BLaER1 treated with 17β-estradiol and CSF1 and Interleukin-3, amounts not matched to agents 10 nM and 100 nM (cell line): Measurements from ENCODE around the gene GPBP1.

Experiments
- H3K27ac ChIP-seq, 11 experiments: shearing (Covaris generic); formaldehyde crosslinking; 2 replicates each; pipeline ENCODE4 v1.8.1; 2022
- H3K27me3 ChIP-seq, 11 experiments: shearing (Covaris generic); formaldehyde crosslinking; 2 replicates each; pipeline ENCODE4 v1.8.1; 2022
- H3K36me3 ChIP-seq, 11 experiments: shearing (Covaris generic); formaldehyde crosslinking; 2 replicates each; pipeline ENCODE4 v1.8.1; 2022
- H3K4me1 ChIP-seq, 10 experiments: shearing (Covaris generic); formaldehyde crosslinking; 2 replicates each; pipeline ENCODE4 v1.8.1; 2022
- H3K4me2 ChIP-seq, 11 experiments: shearing (Covaris generic); formaldehyde crosslinking; 2 replicates each; pipeline ENCODE4 v1.8.1; 2022
- H3K4me3 ChIP-seq, 10 experiments: shearing (Covaris generic); formaldehyde crosslinking; 2 replicates each; pipeline ENCODE4 v1.8.1; 2022
- H3K9ac ChIP-seq, 11 experiments: shearing (Covaris generic); formaldehyde crosslinking; 2 replicates each; pipeline ENCODE4 v1.8.1; 2022
- H3K9me3 ChIP-seq, 11 experiments: shearing (Covaris generic); formaldehyde crosslinking; replicated peaks in 1 of 11; 2 replicates each; pipeline ENCODE4 v1.8.1; 2022
- H4K20me1 ChIP-seq, 11 experiments: shearing (Covaris generic); formaldehyde crosslinking; 2 replicates each; pipeline ENCODE4 v1.8.1; 2022
- Cebpa-rat ChIP-seq, 11 experiments: shearing (Covaris generic); IDR thresholded peaks; 2 replicates each; pipeline ENCODE4 v1.8.1; 2022

The GPBP1 gene

DNA sequence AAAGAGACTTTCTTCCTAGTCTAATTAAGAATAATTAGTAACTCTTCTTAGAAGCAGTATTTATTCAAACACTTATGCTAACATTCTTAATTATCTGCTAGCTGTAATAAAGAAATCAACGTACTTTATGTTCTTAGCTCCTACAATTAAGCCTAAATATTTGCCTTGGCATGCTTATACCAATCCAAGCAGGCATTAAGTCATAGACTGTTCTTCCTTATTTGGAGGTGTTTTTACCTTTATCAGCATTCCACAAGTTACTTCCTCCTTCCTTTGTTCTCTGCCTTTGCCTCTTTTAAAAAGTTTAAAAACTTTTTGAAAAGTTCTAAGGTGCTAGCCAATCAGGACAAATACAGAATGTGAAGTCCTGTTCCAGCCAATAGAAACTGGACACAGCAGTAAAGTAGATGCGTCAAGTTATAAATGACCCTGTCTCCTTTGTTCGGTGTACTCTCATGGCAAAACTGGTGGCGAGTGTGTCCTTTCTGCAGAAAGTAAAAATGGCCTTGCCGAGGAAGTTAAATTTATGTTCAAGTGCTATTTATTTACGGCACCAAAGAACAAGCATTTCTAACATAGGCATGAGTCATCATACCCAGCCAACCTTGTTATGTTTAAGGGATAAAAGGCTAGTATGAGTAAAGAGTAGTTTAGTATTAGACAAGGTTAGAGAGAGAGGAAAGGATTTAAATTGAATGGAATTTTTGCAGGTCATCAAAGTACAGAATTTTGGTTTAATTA lies 58.6 kb downstream of the GPBP1 start:
- peaks cover 22 to 36% (median 29%) of the 10 kb centered on the region in 11 experiments for H3K9me3 ChIP-seq
- peaks cover 0 to 7% (median 0%) of the 10 kb centered on the region in 10 experiments; a peak in 3 of 20 replicates for H3K4me1 ChIP-seq
- no peak overlapping the region for H3K4me2 ChIP-seq
- H4K20me1 ChIP-seq = peaks cover 13 to 61% (median 47%) of the 10 kb centered on the region in 11 experiments; a peak in 20 of 22 replicates
- TF ChIP-seq Cebpa-rat (IDR thresholded peaks at IDR 0.05) = no peak
- H3K4me3 ChIP-seq = 0 out of 20 replicates have a peak overlapping the region, but pooled peaks of 1 of the 10 experiments have one; percentile 6
- H3K36me3 ChIP-seq = peaks cover 85 to 100% (median 97%) of the 10 kb centered on the region in 11 experiments
- H3K9ac ChIP-seq = no peak overlapping the region
- H3K27me3 ChIP-seq = no peaks in the 10 kb centered on the region
- H3K27ac ChIP-seq = no peak overlapping the region

GRCh38 chr5:57243286-57244137 lies 69.7 kb downstream of the GPBP1 start:
- peaks cover 0 to 36% (median 0%) of the 10 kb centered on the region in 11 experiments; a peak in 6 of 22 replicates for H4K20me1 ChIP-seq
- H3K4me2 ChIP-seq = no peak overlapping the region
- H3K9me3 ChIP-seq = peaks cover 0 to 5% (median 0%) of the 10 kb centered on the region in 11 experiments; a peak in 1 of 22 replicates
- peaks cover 71 to 99% (median 89%) of the 10 kb centered on the region in 11 experiments for H3K36me3 ChIP-seq
- no peak overlapping the region for H3K4me3 ChIP-seq
- H3K27me3 ChIP-seq = no peaks in the 10 kb centered on the region
- no peak for TF ChIP-seq Cebpa-rat (IDR thresholded peaks at IDR 0.05)
- H3K9ac ChIP-seq = no peak overlapping the region
- peak overlapping the region in 4 of 11 experiments; percentile 15 to 35 (median 32); a peak in 5 of 22 replicates for H3K27ac ChIP-seq
- peaks cover 0 to 14% (median 2%) of the 10 kb centered on the region in 10 experiments; a peak in 3 of 20 replicates for H3K4me1 ChIP-seq

DNA sequence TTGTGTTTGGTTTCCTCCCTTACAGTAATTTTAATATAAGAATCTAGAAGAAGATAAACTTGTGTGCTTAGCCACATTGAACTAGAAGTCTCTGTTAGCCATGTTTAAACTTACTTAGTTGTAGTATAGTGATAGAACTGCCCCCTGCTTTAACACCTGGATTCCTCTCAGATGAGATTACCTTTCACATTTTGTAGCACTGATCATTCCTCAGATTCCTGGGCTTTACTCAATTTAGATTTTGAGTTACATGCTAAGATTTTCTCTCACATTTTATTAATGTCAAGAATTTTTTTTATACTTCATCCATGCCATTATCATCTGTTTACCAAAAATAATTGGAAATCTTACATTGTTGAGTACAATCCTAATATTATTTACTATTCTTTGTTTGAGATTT lies 70.5 kb downstream of the GPBP1 start:
- Histone ChIP-seq H3K9me3 (peaks cover 0 to 5% (median 0%) of the 10 kb centered on the region in 11 experiments; a peak in 1 of 22 replicates), H3K9ac (no peak overlapping the region), H3K27me3 (no peaks in the 10 kb centered on the region), H4K20me1 (peaks cover 0 to 33% (median 0%) of the 10 kb centered on the region in 11 experiments; a peak in 6 of 22 replicates), H3K4me1 (peaks cover 0 to 14% (median 2%) of the 10 kb centered on the region in 10 experiments; a peak in 3 of 20 replicates), H3K4me2 (no peak overlapping the region), H3K36me3 (peaks cover 72 to 99% (median 89%) of the 10 kb centered on the region in 11 experiments), H3K4me3 (no peak overlapping the region), H3K27ac (no peak overlapping the region)
- no peak for TF ChIP-seq Cebpa-rat (IDR thresholded peaks at IDR 0.05)

DNA sequence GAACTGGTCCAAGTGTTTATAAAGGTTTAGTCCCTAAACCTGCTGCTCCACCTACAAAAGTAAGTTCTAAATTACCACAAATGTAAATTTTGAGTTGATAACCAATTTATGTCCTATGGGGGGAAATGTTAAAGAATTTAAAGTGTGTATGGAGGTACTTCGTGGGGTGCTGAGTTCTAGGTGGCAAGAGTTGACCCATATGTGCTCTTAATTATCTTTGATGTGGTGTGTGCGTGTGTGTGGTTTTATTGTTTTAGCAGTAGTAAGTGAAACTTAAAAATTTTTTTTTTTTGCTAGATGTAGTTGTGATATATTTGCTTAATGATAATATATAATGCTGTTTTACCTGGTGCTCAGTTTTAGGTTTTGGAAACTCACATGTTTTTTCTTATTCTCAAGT lies 72.6 kb downstream of the GPBP1 start:
- TF ChIP-seq Cebpa-rat (IDR thresholded peaks at IDR 0.05) = no peak
- no peak overlapping the region for H3K27ac ChIP-seq
- H3K4me2 ChIP-seq = no peak overlapping the region
- H3K4me3 ChIP-seq = no peak overlapping the region
- peaks cover 0 to 5% (median 0%) of the 10 kb centered on the region in 11 experiments; a peak in 1 of 22 replicates for H3K9me3 ChIP-seq
- peaks cover 0 to 27% (median 7%) of the 10 kb centered on the region in 11 experiments; a peak in 8 of 22 replicates for H4K20me1 ChIP-seq
- H3K36me3 ChIP-seq = peaks cover 69 to 96% (median 86%) of the 10 kb centered on the region in 11 experiments
- no peaks in the 10 kb centered on the region for H3K27me3 ChIP-seq
- H3K4me1 ChIP-seq = peaks cover 0 to 14% (median 2%) of the 10 kb centered on the region in 10 experiments; a peak in 3 of 20 replicates
- no peak overlapping the region for H3K9ac ChIP-seq

DNA sequence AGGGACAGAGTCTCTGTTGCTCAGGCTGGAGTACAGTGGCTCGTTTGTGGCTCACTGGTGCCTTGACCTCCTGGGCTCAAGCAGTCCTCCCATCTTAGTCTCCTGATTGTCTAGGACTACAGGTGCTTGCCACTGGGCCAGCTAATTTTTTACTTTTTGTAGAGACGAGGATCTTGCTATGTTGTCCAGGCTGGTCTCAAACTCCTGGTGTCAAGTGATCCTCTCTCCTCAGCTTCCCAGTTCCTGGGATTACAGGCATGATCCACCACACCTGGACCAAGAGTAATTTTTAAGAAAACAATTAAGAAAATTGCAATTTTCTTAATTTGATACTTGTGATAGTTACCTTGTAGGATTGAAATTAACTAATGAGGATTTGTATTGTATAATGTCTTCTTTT lies 73.9 kb downstream of the GPBP1 start:
- H3K9ac ChIP-seq = no peak overlapping the region
- H3K27me3 ChIP-seq = no peaks in the 10 kb centered on the region
- no peak overlapping the region for H3K27ac ChIP-seq
- no peak for TF ChIP-seq Cebpa-rat (IDR thresholded peaks at IDR 0.05)
- H3K4me3 ChIP-seq = no peak overlapping the region
- H3K4me2 ChIP-seq = no peak overlapping the region
- H3K9me3 ChIP-seq = peaks cover 0 to 5% (median 0%) of the 10 kb centered on the region in 11 experiments; a peak in 1 of 22 replicates
- H3K4me1 ChIP-seq = peaks cover 0 to 14% (median 2%) of the 10 kb centered on the region in 10 experiments; a peak in 3 of 20 replicates
- H4K20me1 ChIP-seq = peaks cover 0 to 27% (median 7%) of the 10 kb centered on the region in 11 experiments; a peak in 11 of 22 replicates
- peaks cover 70 to 95% (median 84%) of the 10 kb centered on the region in 11 experiments for H3K36me3 ChIP-seq

DNA sequence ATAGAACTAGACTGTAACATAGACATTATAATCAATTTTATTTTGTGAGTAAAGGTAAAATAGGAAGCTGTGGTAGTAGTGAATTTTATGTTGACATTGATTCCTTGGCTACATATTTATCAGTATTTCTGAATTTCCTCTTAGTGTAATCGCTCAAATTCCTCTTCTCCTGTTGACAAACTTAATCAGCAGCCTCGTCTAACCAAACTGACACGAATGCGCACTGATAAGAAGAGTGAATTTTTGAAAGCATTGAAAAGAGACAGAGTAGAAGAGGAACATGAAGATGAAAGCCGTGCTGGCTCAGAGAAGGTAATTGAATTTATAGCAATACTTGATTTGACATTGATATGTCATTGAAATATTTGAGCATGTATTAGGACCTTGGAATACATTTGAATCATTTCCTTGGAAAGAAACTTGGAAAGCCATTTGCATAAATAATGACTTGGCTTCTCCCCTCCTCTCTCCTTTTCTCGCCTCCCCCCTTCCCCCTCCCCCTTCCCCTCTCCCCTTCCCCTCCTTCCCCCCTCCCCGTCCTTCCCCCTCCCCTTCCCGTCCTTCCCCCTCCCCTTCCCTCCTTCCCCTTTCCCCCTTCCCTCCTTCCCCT lies 75.5 kb downstream of the GPBP1 start:
- Histone ChIP-seq H3K4me2 (no peak overlapping the region), H3K9me3 (peaks cover 0 to 5% (median 0%) of the 10 kb centered on the region in 11 experiments; a peak in 1 of 22 replicates), H3K4me1 (peaks cover 0 to 7% (median 0%) of the 10 kb centered on the region in 10 experiments; a peak in 1 of 20 replicates), H3K27me3 (no peaks in the 10 kb centered on the region), H4K20me1 (peaks cover 0 to 29% (median 8%) of the 10 kb centered on the region in 11 experiments; a peak in 13 of 22 replicates), H3K27ac (no peak overlapping the region), H3K4me3 (no peak overlapping the region), H3K9ac (no peak overlapping the region), H3K36me3 (peaks cover 81 to 95% (median 89%) of the 10 kb centered on the region in 11 experiments)
- TF ChIP-seq Cebpa-rat (IDR thresholded peaks at IDR 0.05) = no peak

DNA sequence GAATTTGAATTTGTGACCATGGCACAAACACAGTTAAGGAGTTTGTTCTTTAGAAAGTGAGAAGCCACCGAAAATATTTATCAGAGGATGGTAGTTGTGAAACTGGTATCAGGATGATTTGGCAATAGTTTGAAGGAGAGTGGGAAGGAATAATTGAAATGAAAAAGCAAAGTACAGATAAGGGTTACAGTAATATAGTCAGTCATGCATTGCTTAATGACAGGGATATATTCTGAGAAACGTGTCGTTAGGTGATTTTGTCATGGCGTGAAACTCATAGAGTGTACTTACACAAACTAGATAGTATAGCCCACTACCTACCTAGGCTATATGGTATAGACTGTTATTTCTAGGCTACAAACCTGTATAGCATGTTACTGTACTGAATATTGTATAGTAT lies 84.2 kb downstream of the GPBP1 start:
- H3K27me3 ChIP-seq = no peaks in the 10 kb centered on the region
- H3K9me3 ChIP-seq = no peaks in the 10 kb centered on the region
- TF ChIP-seq Cebpa-rat (IDR thresholded peaks at IDR 0.05) = no peak
- H3K27ac ChIP-seq = no peak overlapping the region
- no peak overlapping the region for H3K4me3 ChIP-seq
- no peak overlapping the region for H3K9ac ChIP-seq
- peaks cover 93 to 100% (median 99%) of the 10 kb centered on the region in 11 experiments for H3K36me3 ChIP-seq
- H3K4me1 ChIP-seq = peaks cover 0 to 35% (median 25%) of the 10 kb centered on the region in 10 experiments; a peak in 15 of 20 replicates
- H3K4me2 ChIP-seq = no peak overlapping the region
- H4K20me1 ChIP-seq = peaks cover 0 to 67% (median 18%) of the 10 kb centered on the region in 11 experiments; a peak in 15 of 22 replicates

GRCh38 chr5:57258943-57259342 lies 85.1 kb downstream of the GPBP1 start:
- H4K20me1 ChIP-seq = peaks cover 0 to 59% (median 15%) of the 10 kb centered on the region in 11 experiments; a peak in 14 of 22 replicates
- H3K4me3 ChIP-seq = no peak overlapping the region
- no peak overlapping the region for H3K9ac ChIP-seq
- no peak overlapping the region for H3K27ac ChIP-seq
- H3K27me3 ChIP-seq = no peaks in the 10 kb centered on the region
- no peak for TF ChIP-seq Cebpa-rat (IDR thresholded peaks at IDR 0.05)
- H3K9me3 ChIP-seq = no peaks in the 10 kb centered on the region
- H3K4me2 ChIP-seq = no peak overlapping the region
- H3K4me1 ChIP-seq = peaks cover 0 to 35% (median 25%) of the 10 kb centered on the region in 10 experiments; a peak in 15 of 20 replicates
- H3K36me3 ChIP-seq = peaks cover 93 to 100% (median 99%) of the 10 kb centered on the region in 11 experiments
